ENCODE measurements around the gene PEX6. TPM values are rescaled to one million over a fixed set of nuclear protein-coding genes. Genes with fewer than 3 reads are reported as not detected.

Gene PEX6
- total and polyA plus RNA-seq, 2 donors from 2014 or later: 18.0 to 22.6 TPM

DNA sequence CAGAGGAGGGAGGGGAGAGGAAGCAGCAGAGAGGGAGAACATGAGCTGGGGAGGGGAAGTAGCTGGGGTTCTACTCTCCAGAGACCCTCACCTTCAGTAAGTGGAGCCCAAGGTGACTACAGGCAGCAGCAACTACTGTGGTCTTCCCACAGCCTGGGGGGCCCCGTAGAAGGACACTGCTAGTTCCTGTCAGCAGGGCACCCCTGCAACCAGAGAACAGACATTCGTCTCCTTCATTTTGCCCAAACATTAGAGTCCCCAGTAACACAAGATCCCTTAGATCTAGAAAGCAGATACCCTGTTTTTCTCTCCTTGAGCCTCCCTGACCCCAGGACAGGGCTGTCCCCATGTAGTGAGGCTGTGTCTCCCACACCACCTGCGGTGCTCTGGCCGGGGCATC is 10.2 kb downstream of the PEX6 start:
- Histone ChIP-seq H3K9me3 (ENCODE audit: control insufficient read depth in 2 of 3, insufficient read depth in 1 of 3, low read length in 3 of 3) (no peaks in the 10 kb centered on the region), H3K36me3 (ENCODE audit: control insufficient read depth in 2 of 3, insufficient read depth in 3 of 3, low read length in 3 of 3) (peaks cover 0 to 18% (median 5%) of the 10 kb centered on the region in 3 donors), H3K27ac (ENCODE audit: low read depth in 2 of 2, low read length in 2 of 2) (no peak overlapping the region), H3K4me1 (ENCODE audit: control insufficient read depth in 2 of 3, insufficient read depth in 2 of 3, low read depth in 1 of 3, low read length in 3 of 3) (no peaks in the 10 kb centered on the region), H3K4me3 (ENCODE audit: low read length in 3 of 3) (no peak overlapping the region), H3K27me3 (ENCODE audit: control insufficient read depth, insufficient read depth, low read length) (no peaks in the 10 kb centered on the region), H3K9ac (ENCODE audit: low read length in 3 of 3) (no peak overlapping the region)
- TF ChIP-seq, protein P1, sequence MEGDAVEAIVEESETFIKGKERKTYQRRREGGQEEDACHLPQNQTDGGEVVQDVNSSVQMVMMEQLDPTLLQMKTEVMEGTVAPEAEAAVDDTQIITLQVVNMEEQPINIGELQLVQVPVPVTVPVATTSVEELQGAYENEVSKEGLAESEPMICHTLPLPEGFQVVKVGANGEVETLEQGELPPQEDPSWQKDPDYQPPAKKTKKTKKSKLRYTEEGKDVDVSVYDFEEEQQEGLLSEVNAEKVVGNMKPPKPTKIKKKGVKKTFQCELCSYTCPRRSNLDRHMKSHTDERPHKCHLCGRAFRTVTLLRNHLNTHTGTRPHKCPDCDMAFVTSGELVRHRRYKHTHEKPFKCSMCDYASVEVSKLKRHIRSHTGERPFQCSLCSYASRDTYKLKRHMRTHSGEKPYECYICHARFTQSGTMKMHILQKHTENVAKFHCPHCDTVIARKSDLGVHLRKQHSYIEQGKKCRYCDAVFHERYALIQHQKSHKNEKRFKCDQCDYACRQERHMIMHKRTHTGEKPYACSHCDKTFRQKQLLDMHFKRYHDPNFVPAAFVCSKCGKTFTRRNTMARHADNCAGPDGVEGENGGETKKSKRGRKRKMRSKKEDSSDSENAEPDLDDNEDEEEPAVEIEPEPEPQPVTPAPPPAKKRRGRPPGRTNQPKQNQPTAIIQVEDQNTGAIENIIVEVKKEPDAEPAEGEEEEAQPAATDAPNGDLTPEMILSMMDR (IDR thresholded peaks at IDR 0.05; ENCODE audit: borderline replicate concordance, extremely low read depth, insufficient read depth): no peak
- intact Hi-C loops (cut with DNase I): no loop called here
- FAIRE-seq (no peak), DNase-seq (no peak)

DNA sequence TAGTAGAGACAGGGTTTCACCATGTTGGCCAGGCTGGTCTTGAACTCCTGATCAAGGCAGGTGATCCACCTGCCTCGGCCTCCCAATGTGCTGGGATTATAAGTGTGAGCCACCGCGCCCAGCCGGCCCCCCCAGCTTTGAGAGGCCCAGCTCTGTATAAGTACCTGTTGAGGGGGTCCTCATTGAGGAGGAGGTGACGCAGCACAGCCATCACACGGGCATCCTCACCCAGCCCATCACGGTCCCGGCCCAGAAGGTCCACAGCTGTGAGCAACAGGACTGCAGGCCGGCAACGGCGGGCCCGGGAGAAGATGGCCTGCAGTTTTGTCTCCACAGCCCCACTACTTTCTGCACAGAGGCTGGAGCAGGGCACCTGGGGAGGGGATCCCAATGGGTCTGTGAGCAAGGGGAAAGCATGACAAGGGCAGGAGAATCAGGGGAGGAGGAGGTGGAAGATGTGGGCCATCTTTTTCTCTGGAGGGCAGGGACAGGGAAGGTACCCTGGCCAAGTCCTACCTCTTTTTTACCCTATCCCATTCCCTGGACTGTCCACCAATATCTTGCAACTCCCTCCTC is 10.8 kb downstream of the PEX6 start:
- Histone ChIP-seq H3K4me1 (ENCODE audit: control insufficient read depth in 2 of 3, insufficient read depth in 2 of 3, low read depth in 1 of 3, low read length in 3 of 3) (no peaks in the 10 kb centered on the region), H3K9ac (ENCODE audit: low read length in 3 of 3) (no peak overlapping the region), H3K27ac (ENCODE audit: low read depth in 2 of 2, low read length in 2 of 2) (no peak overlapping the region), H3K27me3 (ENCODE audit: control insufficient read depth, insufficient read depth, low read length) (no peaks in the 10 kb centered on the region), H3K4me3 (ENCODE audit: low read length in 3 of 3) (no peak overlapping the region), H3K36me3 (ENCODE audit: control insufficient read depth in 2 of 3, insufficient read depth in 3 of 3, low read length in 3 of 3) (peaks cover 0 to 18% (median 3%) of the 10 kb centered on the region in 3 donors), H3K9me3 (ENCODE audit: control insufficient read depth in 2 of 3, insufficient read depth in 1 of 3, low read length in 3 of 3) (no peaks in the 10 kb centered on the region)
- no peak for FAIRE-seq
- TF ChIP-seq, protein P1 (IDR thresholded peaks at IDR 0.05; ENCODE audit: borderline replicate concordance, extremely low read depth, insufficient read depth): no peak
- no peak for DNase-seq
- intact Hi-C loops (cut with DNase I): no loop called here

DNA sequence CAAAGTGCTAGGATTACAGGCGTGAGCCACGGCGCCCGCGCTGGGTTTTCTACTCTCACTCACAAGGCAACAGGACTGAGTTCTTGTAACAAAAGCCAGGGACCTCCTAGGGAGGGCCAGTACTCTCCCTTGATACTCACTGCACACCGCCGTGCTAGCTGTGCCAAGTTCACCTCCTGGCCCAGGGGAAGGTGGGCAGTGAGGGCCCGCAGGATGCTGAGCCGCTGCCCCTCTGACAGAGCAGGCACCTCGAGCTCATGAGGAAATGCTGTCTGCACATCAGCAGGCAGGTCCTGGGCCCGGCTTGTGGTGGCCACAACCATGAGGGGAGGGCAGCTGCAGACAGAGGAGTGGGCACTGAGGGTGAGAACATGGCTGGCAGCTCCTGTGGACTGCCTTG is 11.8 kb downstream of the PEX6 start:
- no peak for DNase-seq
- FAIRE-seq: no peak

More for the DNA sequence above, 11.8 kb downstream of the PEX6 start:
- Histone ChIP-seq H3K36me3 (ENCODE audit: control insufficient read depth in 2 of 3, insufficient read depth in 3 of 3, low read length in 3 of 3) (peaks cover 0 to 18% (median 3%) of the 10 kb centered on the region in 3 donors), H3K27ac (ENCODE audit: low read depth in 2 of 2, low read length in 2 of 2) (no peak overlapping the region), H3K9me3 (ENCODE audit: control insufficient read depth in 2 of 3, insufficient read depth in 1 of 3, low read length in 3 of 3) (no peaks in the 10 kb centered on the region), H3K4me3 (ENCODE audit: low read length in 3 of 3) (no peak overlapping the region), H3K4me1 (ENCODE audit: control insufficient read depth in 2 of 3, insufficient read depth in 2 of 3, low read depth in 1 of 3, low read length in 3 of 3) (no peaks in the 10 kb centered on the region), H3K27me3 (ENCODE audit: control insufficient read depth, insufficient read depth, low read length) (no peaks in the 10 kb centered on the region), H3K9ac (ENCODE audit: low read length in 3 of 3) (no peak overlapping the region)
- TF ChIP-seq, protein P1 (IDR thresholded peaks at IDR 0.05; ENCODE audit: borderline replicate concordance, extremely low read depth, insufficient read depth): no peak
- intact Hi-C loops (cut with DNase I): no loop called here
